NCI-H510A (cell line): ENCODE data around the gene PIGM.
A peak's percentile ranks its signal among the peaks of the same experiment; 100 is the strongest.

Experiments used
- DNase-seq: peaks from one replicate; lab custom pipeline; 2025; lab: John Stamatoyannopoulos, UW

Gene PIGM

DNA sequence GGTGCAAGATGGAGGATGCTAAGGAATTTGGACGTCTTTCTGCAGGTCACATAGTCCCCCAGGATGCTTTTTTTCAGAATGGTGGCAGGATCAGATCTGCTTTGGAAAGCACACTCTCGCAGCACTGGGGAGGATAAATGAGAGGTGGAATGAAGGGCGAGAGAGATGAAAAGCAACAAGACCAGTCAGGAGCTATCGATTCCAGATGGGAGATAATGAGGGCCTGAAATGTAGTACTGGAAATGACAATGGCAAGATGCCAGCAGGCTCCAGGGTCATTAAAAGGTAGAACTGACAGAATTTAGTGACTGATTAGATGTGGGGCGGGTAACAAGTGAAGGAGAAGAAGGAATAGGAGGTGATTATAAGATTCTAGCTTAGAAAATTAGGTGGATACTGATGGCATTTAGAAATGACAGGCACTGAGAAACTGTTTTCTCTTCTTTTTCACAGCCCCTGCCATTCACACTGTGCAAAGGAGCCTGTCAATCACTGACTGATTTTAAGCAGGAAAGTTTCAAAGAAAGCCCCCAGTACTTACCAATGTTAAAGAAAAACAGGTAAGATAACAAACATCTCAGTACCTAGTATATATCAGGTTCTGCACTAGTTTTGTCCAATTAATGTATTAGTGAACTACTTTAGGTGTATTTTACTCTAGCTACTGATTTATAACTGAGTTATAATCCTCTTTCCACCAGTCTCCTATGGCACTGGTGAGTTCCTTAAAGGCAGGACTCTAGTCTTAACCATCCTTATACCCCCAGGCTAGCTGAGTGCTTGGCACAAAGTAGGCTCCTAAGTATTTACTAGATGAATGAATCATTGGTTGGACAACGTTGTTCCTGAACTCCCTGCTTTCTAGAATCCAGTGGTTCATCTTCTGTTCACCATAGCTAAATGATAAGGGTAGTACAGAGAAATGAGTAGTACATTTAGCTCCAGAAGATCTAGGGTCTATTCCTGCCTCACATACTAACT is 9.2 kb downstream of the PIGM start:
- no peak for DNase-seq

GRCh38 chr1:160021376-160022074 is 10.3 kb downstream of the PIGM start:
- DNase-seq: no peak

GRCh38 chr1:160020196-160020595 is 11.6 kb downstream of the PIGM start:
- DNase-seq: no peak

DNA sequence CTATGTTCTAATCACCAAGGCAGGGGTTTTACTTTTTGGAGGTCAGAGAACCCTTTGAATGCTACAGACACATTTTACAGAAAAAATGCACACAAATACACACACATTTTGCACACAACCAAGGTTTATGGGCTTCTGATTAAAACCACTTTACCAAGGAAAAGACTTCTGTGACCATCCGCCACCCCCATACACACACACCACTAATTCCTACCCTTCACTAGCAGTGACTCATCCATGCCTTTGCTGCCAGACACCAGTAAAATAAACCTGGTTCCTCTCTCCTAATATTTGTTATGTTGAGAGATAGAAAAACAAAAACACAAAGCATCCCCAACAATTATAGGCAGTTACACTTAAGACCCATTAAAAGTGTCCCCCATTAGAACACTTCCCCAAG is 12.9 kb downstream of the PIGM start:
- DNase-seq: no peak

DNA sequence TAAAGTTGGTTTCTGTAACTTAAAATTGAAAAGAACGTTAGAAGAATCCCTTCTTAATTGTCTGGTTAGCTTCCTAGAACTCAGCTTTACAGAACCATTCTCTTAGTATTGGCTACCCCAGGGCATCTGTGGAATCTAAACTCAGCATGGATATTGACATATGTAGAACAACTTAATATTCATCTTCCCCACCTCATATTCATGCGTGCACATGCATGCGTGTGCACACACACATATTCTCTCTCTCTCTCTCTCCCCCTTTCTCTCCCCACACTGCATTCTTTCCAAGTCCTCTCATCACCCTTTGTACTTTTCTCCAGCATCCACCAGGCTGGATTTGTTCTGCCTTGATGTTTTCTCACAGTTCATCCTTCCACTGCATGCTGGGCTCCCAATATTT is 13.4 kb downstream of the PIGM start:
- no peak for DNase-seq

DNA sequence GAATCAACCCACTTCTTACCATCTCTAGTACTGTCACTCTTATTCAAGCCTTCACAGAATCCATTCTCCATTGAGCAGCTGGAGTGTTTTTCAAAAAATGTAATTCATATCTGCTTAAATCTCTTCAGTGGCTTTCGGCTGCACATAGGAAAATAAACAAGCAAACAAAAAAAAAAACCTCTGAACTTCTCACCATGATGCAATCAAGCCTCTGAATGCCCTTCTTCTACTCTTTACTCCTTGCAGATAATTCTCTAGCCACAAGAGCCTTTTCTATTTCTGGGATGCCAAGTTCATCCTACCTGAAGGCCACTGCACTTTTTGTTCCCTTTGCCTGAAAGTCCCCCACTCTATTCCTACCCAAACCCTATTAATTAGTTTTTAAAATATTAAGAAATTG is 14.2 kb downstream of the PIGM start:
- no peak for DNase-seq

DNA sequence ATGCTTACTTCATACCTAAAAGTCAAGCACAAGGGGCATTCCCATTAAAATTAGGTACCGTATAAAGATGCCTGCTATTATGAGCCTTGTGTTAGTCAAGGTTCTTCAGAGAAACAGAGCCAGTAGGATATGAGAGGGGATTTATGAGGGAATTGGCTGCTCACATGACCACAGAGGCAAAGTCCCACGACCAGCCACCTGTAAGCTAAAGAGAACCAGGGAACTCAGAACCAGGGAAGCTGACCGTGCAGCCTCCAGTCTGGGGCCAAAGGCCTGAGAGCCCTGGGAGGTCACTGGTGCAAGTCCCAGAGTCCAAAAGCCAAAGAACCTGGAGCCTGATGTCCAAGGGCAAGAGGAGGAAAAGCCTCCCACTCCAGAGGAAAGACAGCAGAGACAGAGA is 20.0 kb downstream of the PIGM start:
- DNase-seq: no peak

GRCh38 chr1:160009801-160010200 is 22.0 kb downstream of the PIGM start:
- DNase-seq: no peak

DNA sequence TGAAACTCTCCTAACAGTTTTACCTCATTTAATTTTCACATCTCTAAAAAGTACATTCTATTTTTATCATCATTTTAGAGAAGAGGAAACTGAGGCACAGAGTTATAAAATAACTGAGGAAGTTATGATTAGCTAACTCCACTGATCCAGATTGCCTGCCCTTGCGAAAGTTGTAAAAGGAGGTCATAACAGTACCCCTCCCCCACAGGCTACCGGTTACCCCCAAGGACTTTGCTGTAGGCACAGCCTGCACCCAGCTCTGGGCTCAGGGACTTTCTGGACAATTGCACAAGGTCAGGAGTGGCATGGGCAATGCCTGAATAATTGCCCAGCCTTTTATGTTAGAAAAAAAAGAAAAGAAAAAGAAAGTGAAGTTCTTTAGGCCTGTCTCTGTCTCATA is 22.7 kb downstream of the PIGM start:
- DNase-seq: no peak

DNA sequence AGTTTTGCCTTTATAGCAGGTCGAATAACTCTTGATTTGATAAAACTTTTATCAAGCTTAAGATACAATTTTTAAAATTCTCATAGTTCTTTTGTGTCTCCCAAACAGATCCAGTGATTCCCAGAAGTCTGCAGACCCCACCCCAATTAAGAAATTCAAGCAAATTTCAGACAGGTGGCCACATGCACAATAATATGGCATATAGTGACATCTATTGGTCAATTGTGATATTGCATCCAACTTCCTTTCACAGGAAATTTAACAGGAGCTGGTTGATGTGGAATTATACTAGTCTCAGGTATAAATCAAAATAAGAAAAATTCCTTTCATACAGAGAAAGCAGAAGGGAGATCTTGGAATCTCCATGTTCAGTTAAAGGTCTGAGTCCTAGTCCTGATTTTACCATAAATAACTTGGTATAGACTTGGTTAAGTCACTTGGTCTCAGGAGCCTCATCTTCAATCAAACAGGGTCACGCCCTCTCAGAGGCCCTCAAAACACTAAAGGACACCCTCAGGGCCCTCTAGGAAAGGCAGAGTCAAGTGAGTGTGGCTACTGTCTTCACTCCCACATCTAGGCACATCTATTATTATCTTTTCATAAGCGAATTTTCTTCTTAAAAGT is 24.1 kb downstream of the PIGM start:
- no peak for DNase-seq

DNA sequence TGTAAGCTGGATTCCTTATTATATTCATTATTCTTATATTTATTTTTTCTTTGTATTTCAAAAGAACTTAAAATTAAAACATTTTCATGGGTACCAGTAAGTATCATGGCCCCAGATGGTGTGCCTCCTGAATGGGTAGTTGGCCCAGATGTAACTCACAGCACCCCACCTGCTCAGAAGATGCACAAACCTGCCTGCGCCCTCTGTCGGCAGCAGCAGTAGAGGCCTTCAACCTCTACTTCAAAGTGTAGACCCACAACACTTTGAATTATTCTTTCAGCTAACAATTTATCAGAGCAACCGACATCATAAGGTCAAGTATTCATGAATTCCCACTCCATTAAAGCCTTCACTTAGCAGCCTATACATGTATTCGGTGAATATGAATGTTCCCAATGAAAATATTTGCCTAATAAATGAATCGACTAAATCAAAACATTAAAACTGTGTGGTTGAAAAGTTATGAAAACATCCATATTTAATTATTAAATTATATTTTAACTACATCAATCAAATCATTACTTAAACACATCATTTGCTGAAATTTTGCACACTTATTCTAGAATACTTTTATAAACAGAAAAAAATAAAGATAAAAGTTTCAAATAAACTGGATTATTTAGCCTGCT is 25.4 kb downstream of the PIGM start:
- peak; percentile 11 for DNase-seq

DNA sequence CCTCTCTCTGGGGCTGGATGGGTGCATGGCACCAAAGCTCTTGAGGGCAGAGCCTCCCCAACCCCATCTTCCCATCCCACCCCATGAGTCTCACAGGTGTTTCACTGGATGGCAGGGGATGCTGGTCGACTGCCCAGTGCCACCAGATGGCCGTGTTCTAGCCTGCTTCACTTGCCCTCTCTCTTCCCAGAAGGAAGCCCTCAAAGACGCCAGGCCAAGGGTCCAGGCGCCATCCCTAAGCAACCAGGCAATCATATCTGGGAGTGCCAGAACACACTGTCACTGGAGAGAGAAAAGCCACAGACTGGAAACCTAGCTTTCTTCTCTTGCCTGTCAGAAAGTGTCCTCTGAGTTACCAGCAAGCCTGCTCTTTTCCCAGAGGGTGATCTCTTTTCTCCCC is 26.7 kb downstream of the PIGM start:
- no peak for DNase-seq

- no peak for DNase-seq
These were observed 27.4 kb downstream of the PIGM start for GRCh38 chr1:160004425-160004824.

- DNase-seq: no peak
These were observed 27.8 kb downstream of the PIGM start for GRCh38 chr1:160004001-160004400.

- DNase-seq: no peak
These were observed 30.4 kb downstream of the PIGM start for GRCh38 chr1:160001440-160001839.

DNA sequence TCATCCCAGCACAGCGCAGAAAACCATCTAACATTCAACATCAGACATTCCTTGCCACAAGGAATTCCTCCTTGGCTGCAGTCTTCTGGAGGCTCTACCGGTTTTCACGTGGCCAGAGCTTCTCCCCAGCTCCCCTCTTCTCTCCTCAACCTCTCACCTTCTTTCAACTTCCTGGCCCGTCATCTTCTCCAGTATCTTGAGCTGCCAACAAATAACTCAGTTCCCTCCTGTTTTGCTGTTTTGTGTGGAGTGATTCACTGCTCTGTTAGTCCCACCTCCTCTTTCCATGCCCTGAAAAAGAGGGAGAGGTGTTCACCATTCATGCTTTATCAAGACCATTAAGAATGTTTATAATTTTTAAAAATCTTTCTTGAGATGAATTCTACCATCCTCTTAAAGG is 32.6 kb downstream of the PIGM start:
- no peak for DNase-seq

DNA sequence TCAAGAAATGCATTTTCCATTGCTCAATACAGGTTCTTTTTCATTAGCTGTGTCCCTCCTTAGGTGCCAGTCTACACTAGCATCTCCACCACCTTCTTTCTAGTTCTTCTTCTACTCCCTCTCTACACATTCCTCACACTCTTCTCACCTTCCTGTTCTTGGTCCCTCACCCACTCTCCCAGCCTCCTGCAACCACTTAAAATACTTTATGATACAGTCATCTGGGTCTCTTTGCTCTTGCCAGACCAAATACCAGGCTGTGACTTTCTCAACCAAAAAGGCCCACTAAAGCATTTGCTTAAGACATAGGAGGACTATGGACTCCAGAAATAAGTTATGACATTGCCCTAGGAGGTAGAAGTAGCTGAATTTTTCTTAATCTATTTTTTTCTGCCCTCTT is 35.1 kb downstream of the PIGM start:
- no peak for DNase-seq

DNA sequence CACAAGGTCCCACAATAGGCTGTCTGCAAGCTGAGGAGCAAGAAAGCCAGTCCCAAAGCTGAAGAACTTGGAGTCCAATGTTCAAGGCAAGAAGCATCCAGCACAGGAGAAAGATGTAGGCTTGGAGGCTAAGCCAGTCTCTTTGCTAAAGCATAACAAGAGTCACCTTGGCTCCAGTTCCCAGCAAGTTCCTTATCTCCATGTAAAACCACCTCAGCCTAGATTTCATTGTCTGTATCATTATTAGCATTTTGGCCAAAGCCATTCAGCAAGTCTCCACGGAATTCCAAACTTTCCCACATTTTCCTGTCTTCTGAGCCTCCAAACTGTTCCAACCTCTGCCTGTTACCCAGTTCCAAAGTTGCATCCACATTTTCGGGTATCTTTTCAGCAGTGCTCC is 36.9 kb downstream of the PIGM start:
- no peak for DNase-seq

DNA sequence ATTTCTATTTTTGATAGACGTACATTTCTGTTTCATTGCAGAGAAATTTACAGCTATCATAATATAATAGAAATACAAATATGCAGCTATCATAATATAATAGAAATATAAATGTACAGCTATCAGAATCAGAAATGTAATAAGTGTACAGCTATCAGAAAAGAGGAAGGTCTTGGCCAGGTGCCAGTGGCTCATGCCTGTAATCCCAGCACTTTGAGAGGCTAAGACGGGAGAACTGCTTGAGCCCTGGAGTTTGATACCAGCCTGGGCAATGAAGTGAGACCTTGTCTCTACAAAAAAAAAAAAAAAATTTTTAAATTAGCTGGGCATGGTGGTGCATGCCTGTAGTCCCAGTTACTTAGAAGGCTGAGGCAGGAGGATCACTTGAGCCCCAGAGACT is 37.9 kb downstream of the PIGM start:
- no peak for DNase-seq

DNA sequence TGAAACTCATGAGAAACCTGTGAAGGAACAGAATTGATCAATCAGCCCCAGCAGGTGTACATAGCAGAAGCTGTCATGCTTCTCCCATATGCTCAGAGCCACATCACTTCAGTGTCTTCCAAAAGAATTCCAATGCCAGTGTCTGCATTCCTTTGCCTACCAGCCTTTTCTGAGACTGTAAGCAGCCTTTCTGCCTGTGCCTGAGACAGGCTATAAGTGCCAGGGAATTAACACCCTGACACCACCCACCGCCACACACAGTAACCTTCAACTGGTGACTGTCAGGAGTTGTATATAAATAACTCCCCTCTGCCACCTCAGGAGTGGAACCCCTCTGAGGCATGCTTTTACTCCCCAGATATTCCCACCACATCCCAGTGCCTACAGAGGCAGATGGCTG is 39.6 kb downstream of the PIGM start:
- no peak for DNase-seq

DNA sequence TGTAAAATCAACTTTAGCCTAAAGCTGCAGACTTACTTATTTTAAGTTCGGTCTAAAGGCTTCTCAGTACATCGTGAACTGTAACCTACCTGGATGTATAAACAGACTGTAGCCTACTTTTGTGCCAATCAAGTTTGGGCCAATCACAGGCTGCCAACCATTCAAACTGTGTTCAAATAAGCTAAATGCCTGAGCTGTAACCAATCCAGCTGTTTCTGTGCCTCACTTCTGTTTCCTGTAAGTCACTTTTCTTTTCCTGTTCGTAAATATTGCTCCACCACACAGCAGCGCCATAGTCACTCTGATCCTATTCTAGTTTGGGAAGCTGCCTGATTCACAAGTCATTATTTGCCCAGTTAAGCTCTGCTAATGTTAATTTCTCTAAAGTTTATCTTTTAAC is 40.3 kb downstream of the PIGM start:
- DNase-seq: no peak

DNA sequence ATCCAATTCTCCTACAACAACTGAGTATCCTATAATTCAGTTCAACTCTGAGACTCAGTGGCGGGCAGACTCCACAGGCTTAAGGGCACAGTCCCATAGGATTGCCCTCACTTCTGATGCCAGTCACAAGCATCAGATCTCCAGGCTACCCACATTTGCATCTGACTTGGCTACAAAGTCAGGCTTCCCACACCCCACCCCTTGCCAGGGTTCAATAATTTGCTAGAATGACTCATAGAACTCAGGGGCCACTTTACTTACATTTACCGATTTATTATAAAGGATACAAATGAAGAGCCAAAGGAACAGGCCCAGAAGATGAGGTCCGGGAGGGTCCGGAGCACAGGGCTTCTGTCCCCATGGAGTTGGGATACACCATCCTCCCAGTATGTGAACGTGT is 41.8 kb downstream of the PIGM start:
- DNase-seq: no peak

- DNase-seq: no peak
These were observed 42.2 kb downstream of the PIGM start for GRCh38 chr1:159989581-159989980.
